Stimulated activated CD4-positive, alpha-beta T cell treated with anti-CD3 and anti-CD28 coated beads, Interleukin-12 subunit alpha, Interleukin-12 subunit beta, amount 100 ng/mL, for 48 hours (primary cell): ENCODE results near the gene SPRY2.

Source experiments
- DNase-seq, 3 donors: peaks; one replicate each; pipeline ENCODE4 v3.0.0-alpha.2; 2020; ENCODE audit warnings: low read depth in 2 of 3, low spot score in 1 of 3

The SPRY2 gene

GRCh38 chr13:80341101-80341755 lies at the start of gene SPRY2:
TSS of gene SPRY2 (minus strand) at chr13:80341126. CDS start at chr13:80337705, 3,421 bp downstream.
- no peak for DNase-seq

GRCh38 chr13:80390338-80390737 lies 49.4 kb upstream of the SPRY2 start:
- no peak for DNase-seq

- no peak for DNase-seq
Measured at GRCh38 chr13:80389073-80390038, 48.4 kb upstream of the SPRY2 start.

GRCh38 chr13:80388506-80388905 lies 47.6 kb upstream of the SPRY2 start:
- no peak for DNase-seq

GRCh38 chr13:80386592-80386991 lies 45.7 kb upstream of the SPRY2 start:
- DNase-seq, result no peak

- no peak for DNase-seq
Measured at GRCh38 chr13:80386002-80386401, 45.1 kb upstream of the SPRY2 start.

GRCh38 chr13:80382576-80382975 lies 41.6 kb upstream of the SPRY2 start:
- DNase-seq, result no peak

GRCh38 chr13:80379245-80379644 lies 38.3 kb upstream of the SPRY2 start:
- no peak for DNase-seq

GRCh38 chr13:80376554-80376953 lies 35.6 kb upstream of the SPRY2 start:
- DNase-seq, result no peak

- no peak for DNase-seq
Measured at GRCh38 chr13:80374901-80375300, 34.0 kb upstream of the SPRY2 start.

GRCh38 chr13:80374444-80374843 lies 33.5 kb upstream of the SPRY2 start:
- no peak for DNase-seq

- no peak for DNase-seq
Measured at GRCh38 chr13:80371840-80372509, 31.0 kb upstream of the SPRY2 start.

GRCh38 chr13:80367473-80367872 lies 26.5 kb upstream of the SPRY2 start:
- DNase-seq, result no peak

- no peak for DNase-seq
Measured at GRCh38 chr13:80363890-80364503, 23.1 kb upstream of the SPRY2 start.

- no peak for DNase-seq
Measured at GRCh38 chr13:80362481-80362880, 21.6 kb upstream of the SPRY2 start.

- DNase-seq, result no peak
Measured at GRCh38 chr13:80361883-80362327, 21.0 kb upstream of the SPRY2 start.

- DNase-seq, result no peak
Measured at GRCh38 chr13:80361298-80361697, 20.4 kb upstream of the SPRY2 start.

- no peak for DNase-seq
Measured at GRCh38 chr13:80360453-80360800, 19.5 kb upstream of the SPRY2 start.

GRCh38 chr13:80359778-80360452 lies 19.0 kb upstream of the SPRY2 start:
- no peak for DNase-seq

GRCh38 chr13:80359414-80359777 lies 18.5 kb upstream of the SPRY2 start:
- DNase-seq, result no peak
